Body of pancreas (tissue), 4 donors: Measurements from ENCODE around the gene WDR49.

ENCODE experiments used
- POLR2A ChIP-seq, 3 donors: fragments of 450-650 bp; IDR thresholded peaks; one replicate each; pipeline ENCODE4 v1.6.1; 2016; ENCODE audit warnings: antibody characterized with exemption in 3 of 3, mild to moderate bottlenecking in 2 of 3
- TF ChIP-seq, protein P1 (sequence below), 7 experiments: fragments of 450-650 bp in 4 of 7; fragments of 200-600 bp in 3 of 7; sonication (generic) in 3 of 7; IDR thresholded peaks; one replicate each; pipeline ENCODE4 v1.5.1; 2016 to 2019; ENCODE audit warnings: antibody characterized with exemption in 7 of 7

- TF ChIP-seq, protein P1, sequence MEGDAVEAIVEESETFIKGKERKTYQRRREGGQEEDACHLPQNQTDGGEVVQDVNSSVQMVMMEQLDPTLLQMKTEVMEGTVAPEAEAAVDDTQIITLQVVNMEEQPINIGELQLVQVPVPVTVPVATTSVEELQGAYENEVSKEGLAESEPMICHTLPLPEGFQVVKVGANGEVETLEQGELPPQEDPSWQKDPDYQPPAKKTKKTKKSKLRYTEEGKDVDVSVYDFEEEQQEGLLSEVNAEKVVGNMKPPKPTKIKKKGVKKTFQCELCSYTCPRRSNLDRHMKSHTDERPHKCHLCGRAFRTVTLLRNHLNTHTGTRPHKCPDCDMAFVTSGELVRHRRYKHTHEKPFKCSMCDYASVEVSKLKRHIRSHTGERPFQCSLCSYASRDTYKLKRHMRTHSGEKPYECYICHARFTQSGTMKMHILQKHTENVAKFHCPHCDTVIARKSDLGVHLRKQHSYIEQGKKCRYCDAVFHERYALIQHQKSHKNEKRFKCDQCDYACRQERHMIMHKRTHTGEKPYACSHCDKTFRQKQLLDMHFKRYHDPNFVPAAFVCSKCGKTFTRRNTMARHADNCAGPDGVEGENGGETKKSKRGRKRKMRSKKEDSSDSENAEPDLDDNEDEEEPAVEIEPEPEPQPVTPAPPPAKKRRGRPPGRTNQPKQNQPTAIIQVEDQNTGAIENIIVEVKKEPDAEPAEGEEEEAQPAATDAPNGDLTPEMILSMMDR (IDR thresholded peaks at IDR 0.05), result no peak
- TF ChIP-seq POLR2A (IDR thresholded peaks at IDR 0.05), result no peak
Measured at GRCh38 chr3:167606836-167607235, 46.9 kb downstream of the WDR49 start.
